Esophagus squamous epithelium (tissue), 5 donors: ENCODE data around the gene LSG1. TPM values are rescaled to one million over a fixed set of nuclear protein-coding genes. Genes with fewer than 3 reads are reported as not detected.

ENCODE experiments used
- DNase-seq: peaks from one replicate; lab custom pipeline; 2025; lab: John Stamatoyannopoulos, UW
- H3K27ac ChIP-seq, 4 donors: fragments of 200-600 bp; sonication (generic); one replicate each; pipeline ENCODE4 v1.5.1; 2016 to 2019; ENCODE audit warnings: mild to moderate bottlenecking in 1 of 4
- H3K27me3 ChIP-seq, 4 donors: fragments of 200-600 bp; sonication (generic); 1 replicate in 3 of 4; 2 replicates in 1 of 4; pipeline versions ENCODE4 v1.5.1 to v1.6.0; 2017 to 2021; ENCODE audit warnings: antibody characterized with exemption in 1 of 4
- H3K36me3 ChIP-seq, 3 donors: fragments of 200-600 bp; sonication (generic); one replicate each; pipeline ENCODE4 v1.5.1; 2016 to 2019
- H3K4me1 ChIP-seq, 3 donors: fragments of 200-600 bp; sonication (generic); one replicate each; pipeline ENCODE4 v1.5.1; 2017 to 2019
- H3K4me3 ChIP-seq, 4 donors: fragments of 200-600 bp; sonication (generic); 1 replicate in 3 of 4; 2 replicates in 1 of 4; pipeline ENCODE4 v1.5.1; 2016 to 2019; ENCODE audit warnings: mild to moderate bottlenecking in 2 of 4, moderate library complexity in 1 of 4
- H3K9me3 ChIP-seq, 3 donors: fragments of 200-600 bp; sonication (generic); one replicate each; pipeline ENCODE4 v1.5.1; 2016 to 2019
- POLR2A ChIP-seq, 4 donors: fragments of 450-650 bp; IDR thresholded peaks; one replicate each; pipeline ENCODE4 v1.6.1; 2017; ENCODE audit warnings: antibody characterized with exemption in 4 of 4, mild to moderate bottlenecking in 4 of 4, moderate library complexity in 3 of 4
- WGBS, 2 donors: methylation state at CpG; one replicate each; pipeline ENCODE4 v1.1.5; 2018; 5-methylcytosine and 5-hydroxymethylcytosine counted together
- intact Hi-C: fragments of 100-400 bp; cut with DNase I; formaldehyde crosslinking; loops from one replicate; pipeline ENCODE4 v1.15.0; 2022
- total RNA-seq, 4 donors: library from RNA; depleted of rRNA; stranded (reverse); fragments of >200 nt; gene quantifications; one replicate each; pipeline ENCODE4 v1.1.0, GENCODE V29; 2016
- TF ChIP-seq, protein P1 (sequence below), 6 experiments: fragments of 450-650 bp in 4 of 6; fragments of 200-600 bp in 2 of 6; sonication (generic) in 2 of 6; IDR thresholded peaks; one replicate each; pipeline ENCODE4 v1.5.1; 2016 to 2019; ENCODE audit warnings: antibody characterized with exemption in 6 of 6, mild to moderate bottlenecking in 4 of 6, moderate library complexity in 4 of 6
- donor health status: DM: yes; HTN: yes; CAD: no.

Gene LSG1
- total RNA-seq, 4 donors from 2014 or later: 25.6 to 42.0 (median 30.4) TPM

DNA sequence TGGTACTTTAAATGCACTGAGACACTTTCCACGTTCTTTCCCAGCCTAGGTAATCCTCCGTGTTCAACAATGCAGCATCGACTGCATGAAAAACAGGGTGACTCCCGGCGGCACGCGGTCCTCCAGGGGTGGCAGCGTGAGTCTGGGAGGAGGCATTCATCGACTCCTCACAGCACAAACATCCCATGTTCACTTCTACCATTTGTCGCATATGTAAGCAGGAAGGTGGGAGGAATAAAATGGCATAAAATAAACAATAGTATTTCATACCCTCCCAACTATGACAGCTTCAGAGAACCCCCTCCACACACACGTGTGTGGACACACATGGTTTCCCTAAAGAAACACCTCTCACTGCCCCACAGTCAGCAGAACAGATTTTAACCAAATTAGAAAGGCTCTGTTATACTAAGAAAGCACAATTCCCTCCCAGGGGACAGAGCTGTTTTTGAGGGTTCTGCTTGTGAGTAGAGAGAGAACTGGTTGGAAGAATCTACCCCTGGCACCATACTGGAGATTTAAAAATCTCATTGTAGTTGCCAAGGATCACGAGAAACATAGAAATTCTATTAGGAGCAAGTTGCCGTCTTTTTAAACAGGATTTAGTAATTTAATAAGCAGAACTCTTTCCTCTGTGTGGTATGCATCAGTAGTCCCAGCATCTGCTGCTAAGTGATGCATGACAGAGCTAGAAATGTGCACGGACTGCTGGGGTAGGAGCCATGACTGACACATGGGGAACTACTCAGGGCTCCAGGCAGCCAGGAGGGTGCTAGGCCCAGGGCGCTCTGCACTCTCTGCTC, 19.7 kb upstream of the LSG1 start:
- no peak for DNase-seq

DNA sequence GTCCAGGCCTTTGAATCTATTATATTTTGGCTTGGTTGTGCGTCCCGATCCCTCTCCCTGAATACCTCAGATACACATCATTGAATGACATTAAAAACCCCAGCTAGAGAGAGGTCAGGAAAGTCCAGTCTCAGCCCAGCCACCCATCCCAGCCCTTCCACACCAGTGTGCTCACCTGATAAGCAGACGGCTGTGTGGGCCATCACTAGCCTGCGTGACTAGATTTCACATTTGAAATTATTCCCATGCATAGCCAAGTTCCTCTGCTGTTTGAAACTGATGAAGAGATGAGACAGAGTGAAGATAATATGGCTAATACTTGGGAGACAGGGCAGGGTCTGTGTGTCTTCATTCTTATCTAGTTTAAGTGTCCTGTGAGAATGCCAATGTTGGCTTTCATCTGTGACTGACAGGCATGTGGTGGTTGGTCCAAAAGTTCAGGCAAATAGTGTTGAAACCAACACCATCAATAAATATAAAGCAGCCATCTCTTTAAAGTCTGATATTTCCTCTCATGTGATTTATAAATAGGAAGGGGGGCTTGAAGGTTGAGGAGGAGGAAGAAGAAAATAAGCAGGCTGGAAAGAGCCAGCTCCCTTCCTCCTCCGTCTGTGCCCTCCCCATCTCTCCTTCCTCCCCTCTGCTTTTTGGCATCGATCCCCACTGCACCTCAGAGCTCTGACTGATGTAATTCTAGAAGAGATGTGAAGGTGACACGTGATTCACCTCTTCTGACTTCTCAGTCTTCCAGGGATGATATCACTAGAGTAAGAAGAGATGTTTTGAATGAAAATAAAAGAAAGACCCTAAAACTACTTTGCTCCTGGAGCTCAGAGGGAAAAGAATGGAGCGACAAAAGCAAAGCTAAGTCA, 18.7 kb upstream of the LSG1 start:
- 66 to 71% methylated on average over 8 of the region's 8 CpGs for WGBS, 2 donors
- H3K27me3 ChIP-seq: peaks cover 0 to 9% (median 0%) of the 10 kb centered on the region in 4 donors
- TF ChIP-seq, protein P1, sequence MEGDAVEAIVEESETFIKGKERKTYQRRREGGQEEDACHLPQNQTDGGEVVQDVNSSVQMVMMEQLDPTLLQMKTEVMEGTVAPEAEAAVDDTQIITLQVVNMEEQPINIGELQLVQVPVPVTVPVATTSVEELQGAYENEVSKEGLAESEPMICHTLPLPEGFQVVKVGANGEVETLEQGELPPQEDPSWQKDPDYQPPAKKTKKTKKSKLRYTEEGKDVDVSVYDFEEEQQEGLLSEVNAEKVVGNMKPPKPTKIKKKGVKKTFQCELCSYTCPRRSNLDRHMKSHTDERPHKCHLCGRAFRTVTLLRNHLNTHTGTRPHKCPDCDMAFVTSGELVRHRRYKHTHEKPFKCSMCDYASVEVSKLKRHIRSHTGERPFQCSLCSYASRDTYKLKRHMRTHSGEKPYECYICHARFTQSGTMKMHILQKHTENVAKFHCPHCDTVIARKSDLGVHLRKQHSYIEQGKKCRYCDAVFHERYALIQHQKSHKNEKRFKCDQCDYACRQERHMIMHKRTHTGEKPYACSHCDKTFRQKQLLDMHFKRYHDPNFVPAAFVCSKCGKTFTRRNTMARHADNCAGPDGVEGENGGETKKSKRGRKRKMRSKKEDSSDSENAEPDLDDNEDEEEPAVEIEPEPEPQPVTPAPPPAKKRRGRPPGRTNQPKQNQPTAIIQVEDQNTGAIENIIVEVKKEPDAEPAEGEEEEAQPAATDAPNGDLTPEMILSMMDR (IDR thresholded peaks at IDR 0.05): no peak
- no peak for TF ChIP-seq POLR2A (IDR thresholded peaks at IDR 0.05)
- peak overlapping the region in 2 of 4 donors; percentile 18 to 53 for H3K27ac ChIP-seq
- peaks cover 18 to 49% (median 21%) of the 10 kb centered on the region in 3 donors for H3K4me1 ChIP-seq
- no peaks in the 10 kb centered on the region for H3K9me3 ChIP-seq
- intact Hi-C loops: no loop called here
- H3K4me3 ChIP-seq: no peak overlapping the region
- peaks cover 0 to 10% (median 0%) of the 10 kb centered on the region in 3 donors for H3K36me3 ChIP-seq
- DNase-seq: no peak

More for the DNA sequence above, 19.7 kb upstream of the LSG1 start:
- no peak overlapping the region for H3K4me3 ChIP-seq
- 47 to 69% methylated on average over 14 of the region's 15 CpGs for WGBS, 2 donors
- TF ChIP-seq POLR2A (IDR thresholded peaks at IDR 0.05): peak in 1 of 4 donors; percentile 14
- TF ChIP-seq, protein P1 (IDR thresholded peaks at IDR 0.05): no peak
- H3K4me1 ChIP-seq: peaks cover 16 to 44% (median 18%) of the 10 kb centered on the region in 3 donors
- peak overlapping the region in 2 of 4 donors; percentile 7 to 28 for H3K27ac ChIP-seq
- no peaks in the 10 kb centered on the region for H3K9me3 ChIP-seq
- peaks cover 0 to 10% (median 0%) of the 10 kb centered on the region in 3 donors for H3K36me3 ChIP-seq
- intact Hi-C loops: no loop called here
- H3K27me3 ChIP-seq: peaks cover 0 to 9% (median 0%) of the 10 kb centered on the region in 4 donors

DNA sequence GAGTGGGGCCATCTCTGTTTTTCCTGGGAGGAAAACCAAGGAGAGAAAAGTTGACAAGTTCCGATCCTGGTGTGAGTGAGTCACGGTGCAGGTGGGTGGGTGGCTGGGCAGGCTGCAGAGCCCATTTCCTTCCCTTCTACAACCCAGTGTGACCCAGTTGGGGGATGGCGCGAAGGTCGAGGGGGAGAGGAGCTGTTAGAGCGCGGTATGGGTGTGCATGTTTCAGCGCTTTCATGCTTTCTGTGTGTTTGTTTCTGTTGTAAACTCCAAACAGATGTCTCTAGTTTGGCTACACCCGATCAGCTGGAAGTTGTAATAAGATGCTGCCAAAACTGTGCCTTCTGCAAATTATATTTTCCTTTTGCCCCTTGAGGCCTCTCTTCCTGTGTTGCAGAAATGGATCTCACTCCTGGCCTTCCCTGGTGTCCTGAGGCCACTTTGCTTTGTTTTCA, 17.5 kb upstream of the LSG1 start:
- TF ChIP-seq POLR2A (IDR thresholded peaks at IDR 0.05): no peak
- TF ChIP-seq, protein P1 (IDR thresholded peaks at IDR 0.05): no peak
- peaks cover 21 to 61% (median 22%) of the 10 kb centered on the region in 3 donors for H3K4me1 ChIP-seq
- H3K9me3 ChIP-seq: no peaks in the 10 kb centered on the region
- peaks cover 0 to 9% (median 0%) of the 10 kb centered on the region in 4 donors for H3K27me3 ChIP-seq
- no peak for DNase-seq
- H3K36me3 ChIP-seq: peaks cover 0 to 10% (median 0%) of the 10 kb centered on the region in 3 donors
- H3K27ac ChIP-seq: peak overlapping the region in 3 of 4 donors; percentile 60 to 88 (median 79)
- H3K4me3 ChIP-seq: peak overlapping the region in 2 of 4 donors; percentile 72 to 87
- intact Hi-C loops: loop anchor here (5.0 kb wide), 1 partner anchor 418 kb away; no protein-coding TSS in a partner anchor
- 46 to 49% methylated on average over 8 to 9 of the region's 9 CpGs for WGBS, 2 donors

DNA sequence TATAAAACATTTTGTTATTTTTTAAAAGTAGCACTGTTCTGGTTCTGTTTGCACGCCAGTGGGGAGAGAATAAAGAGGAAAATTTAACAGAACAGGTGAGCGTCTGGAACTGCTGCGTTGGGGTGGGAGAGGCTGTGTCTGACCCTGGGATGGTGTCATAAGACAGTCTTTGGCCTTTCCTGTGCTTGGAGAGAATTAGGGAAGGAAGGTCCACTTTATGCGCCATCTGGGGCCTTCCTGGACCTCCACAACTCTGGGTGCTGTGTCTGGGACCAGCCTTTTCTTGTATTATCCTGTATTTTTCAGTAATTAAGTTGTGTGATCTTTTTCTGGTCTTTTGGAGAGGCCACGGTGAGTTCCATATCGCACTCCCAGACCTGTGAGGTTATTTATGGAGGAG, 17.0 kb upstream of the LSG1 start:
- peaks cover 0 to 10% (median 0%) of the 10 kb centered on the region in 3 donors for H3K36me3 ChIP-seq
- H3K4me1 ChIP-seq: peaks cover 21 to 62% (median 22%) of the 10 kb centered on the region in 3 donors
- intact Hi-C loops: loop anchor here (5.0 kb wide), 1 partner anchor 418 kb away; no protein-coding TSS in a partner anchor
- no peak for DNase-seq
- peak overlapping the region in 3 of 4 donors; percentile 60 to 88 (median 79) for H3K27ac ChIP-seq
- H3K4me3 ChIP-seq: peak overlapping the region in 2 of 4 donors; percentile 72 to 87
- no peaks in the 10 kb centered on the region for H3K9me3 ChIP-seq
- TF ChIP-seq, protein P1 (IDR thresholded peaks at IDR 0.05): no peak
- no peak for TF ChIP-seq POLR2A (IDR thresholded peaks at IDR 0.05)
- WGBS, 2 donors: 55 to 76% methylated on average over 6 of the region's 6 CpGs
- H3K27me3 ChIP-seq: peaks cover 0 to 9% (median 0%) of the 10 kb centered on the region in 4 donors
